T-helper 9 cell (primary cell): ENCODE measurements around the gene C11orf58.

Experiments
- DNase-seq: peaks from one replicate; pipeline ENCODE4 v3.0.0-alpha.2; 2020
- total RNA-seq, 2 donors: gene quantifications; one replicate each; lab custom pipeline; 2026; lab: John Stamatoyannopoulos, UW

Gene C11orf58
- total RNA-seq: 148 to 194 reads per million in 2 donors

DNA sequence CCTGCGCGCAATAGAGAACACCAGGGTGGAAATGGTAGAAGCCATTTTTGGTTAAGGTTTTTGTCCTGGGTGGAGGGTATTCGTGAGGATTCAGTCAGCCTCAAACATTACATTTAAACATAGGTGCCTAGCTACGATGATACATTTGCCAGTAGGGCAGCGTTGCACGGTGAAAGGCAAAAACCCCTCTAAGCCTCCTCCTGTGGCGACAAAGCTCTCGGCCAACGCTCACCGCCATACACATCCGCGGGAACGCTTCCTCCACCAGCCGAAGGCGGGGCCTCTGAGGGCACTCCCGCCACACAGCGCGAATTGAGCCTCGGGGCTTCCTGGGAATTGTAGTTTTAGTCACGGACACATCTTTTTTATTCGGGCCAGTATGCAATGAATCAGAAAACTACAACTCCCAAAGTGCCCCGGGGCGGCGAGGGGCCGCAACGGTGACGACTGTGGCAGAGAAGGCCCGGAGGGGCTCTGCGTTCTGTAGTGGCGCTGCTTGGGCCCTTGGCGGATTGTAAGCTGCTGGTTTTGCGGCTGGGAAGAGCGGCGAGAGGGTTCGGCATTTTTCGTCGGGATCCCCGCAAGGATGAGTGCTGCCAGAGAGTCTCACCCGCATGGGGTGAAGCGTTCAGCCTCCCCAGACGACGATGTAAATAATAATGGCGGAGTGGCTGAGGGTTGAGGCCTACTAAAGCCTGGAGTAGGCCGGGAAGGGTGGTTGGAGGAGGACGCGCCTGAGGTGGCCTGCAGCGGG lies at the start of gene C11orf58:
TSS of gene C11orf58 (plus strand) at position 455 of the 754 bp plus-strand sequence. CDS start at position 587, 132 bp downstream.
- peak; percentile 92 for DNase-seq

GRCh38 chr11:16690086-16690485 lies 48.4 kb upstream of the C11orf58 start:
- DNase-seq: no peak

- DNase-seq: no peak
These were observed 34.7 kb upstream of the C11orf58 start for GRCh38 chr11:16703795-16704194.

- no peak for DNase-seq
These were observed 24.9 kb upstream of the C11orf58 start for GRCh38 chr11:16713594-16713993.

GRCh38 chr11:16722581-16723344 lies 15.7 kb upstream of the C11orf58 start:
- DNase-seq: no peak

- DNase-seq: no peak
These were observed 10.6 kb upstream of the C11orf58 start for GRCh38 chr11:16727806-16728205.

GRCh38 chr11:16737818-16738192 lies 642 bp upstream of the C11orf58 start:
- DNase-seq: no peak

DNA sequence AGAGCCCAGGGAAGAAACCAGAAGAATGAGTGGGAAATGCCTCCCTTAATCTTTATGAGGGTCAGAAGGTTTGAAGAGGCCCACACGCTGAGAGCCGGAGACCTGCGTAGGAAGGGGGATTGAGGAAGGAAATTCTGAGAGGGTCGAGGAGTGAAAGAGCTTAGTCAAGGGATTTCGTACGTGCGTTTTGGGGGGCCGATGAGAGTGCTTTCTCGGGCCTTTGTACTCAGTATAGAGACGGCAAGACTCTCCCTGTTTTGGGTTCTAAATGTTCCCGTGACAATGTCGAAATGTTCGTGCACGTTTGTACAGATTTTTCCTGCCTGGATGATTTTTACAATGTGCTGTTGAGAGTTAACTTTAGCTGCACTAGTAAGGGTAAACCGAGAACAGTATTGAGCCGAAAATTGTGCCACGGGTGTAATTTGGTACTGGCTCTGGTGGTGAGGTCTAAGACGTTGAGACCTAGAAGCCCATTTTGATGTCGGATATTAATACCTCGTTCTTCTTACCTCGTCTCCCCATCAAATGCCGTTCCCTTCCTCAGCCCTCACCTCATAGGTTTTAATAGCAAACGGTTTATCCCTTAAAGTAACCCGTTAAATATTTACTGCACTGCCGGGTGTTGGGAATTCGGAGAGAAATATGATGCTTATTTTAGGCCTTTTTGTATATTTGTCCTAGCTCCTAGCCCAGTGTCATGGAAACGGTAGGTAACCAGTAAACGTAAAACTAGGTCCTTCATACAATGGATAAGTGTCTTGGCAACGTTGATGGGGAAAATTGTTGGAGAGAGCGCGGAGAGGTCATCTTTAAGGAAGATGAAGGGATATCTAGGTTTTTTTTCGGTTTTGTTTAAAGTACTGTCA lies 734 bp downstream of the C11orf58 start:
- DNase-seq: no peak

- no peak for DNase-seq
These were observed 3.0 kb downstream of the C11orf58 start for GRCh38 chr11:16741473-16741872.

GRCh38 chr11:16743478-16743877 lies 5.0 kb downstream of the C11orf58 start:
- no peak for DNase-seq

GRCh38 chr11:16744128-16744725 lies 5.8 kb downstream of the C11orf58 start:
- DNase-seq: no peak

- no peak for DNase-seq
These were observed 7.6 kb downstream of the C11orf58 start for GRCh38 chr11:16745950-16746605.

DNA sequence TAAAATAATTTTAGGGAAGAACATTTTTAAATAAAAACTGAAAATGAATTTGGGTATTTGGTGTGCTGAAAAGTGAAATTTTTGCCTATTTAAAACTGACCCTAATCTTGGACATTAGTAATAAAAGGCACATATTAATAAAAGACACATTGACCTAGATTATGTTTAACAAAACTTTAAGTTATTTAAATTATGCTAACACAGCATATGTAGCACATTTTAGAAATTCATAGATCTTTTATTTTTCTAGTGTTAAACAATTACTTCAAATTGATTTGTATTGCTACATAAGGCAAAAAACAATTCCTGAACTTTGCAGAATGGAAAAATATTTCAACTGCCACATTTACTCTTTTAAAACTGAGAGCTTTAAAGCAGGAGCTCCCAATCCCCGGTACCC lies 10.6 kb downstream of the C11orf58 start:
- no peak for DNase-seq

DNA sequence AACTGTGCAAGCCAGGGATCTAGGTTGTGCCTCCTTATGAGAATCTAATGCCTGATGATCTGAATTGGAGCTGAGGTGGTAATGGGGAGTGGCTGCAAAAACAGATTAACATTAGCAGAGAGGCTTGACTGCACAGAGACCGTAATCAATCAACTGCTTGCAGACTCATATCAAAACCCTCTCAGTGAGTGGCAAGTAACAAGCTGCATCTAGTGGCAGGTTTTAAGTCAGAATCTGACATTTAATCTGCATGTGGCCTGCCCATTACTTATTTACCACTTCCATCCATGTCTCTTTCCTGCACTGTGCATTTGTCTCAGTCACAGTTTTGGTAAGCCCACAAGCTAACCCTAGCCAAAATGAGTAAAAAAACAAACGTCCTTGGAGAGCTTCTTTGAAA lies 11.2 kb downstream of the C11orf58 start:
- DNase-seq: no peak

- DNase-seq: no peak
These were observed 12.0 kb downstream of the C11orf58 start for GRCh38 chr11:16750417-16750816.

DNA sequence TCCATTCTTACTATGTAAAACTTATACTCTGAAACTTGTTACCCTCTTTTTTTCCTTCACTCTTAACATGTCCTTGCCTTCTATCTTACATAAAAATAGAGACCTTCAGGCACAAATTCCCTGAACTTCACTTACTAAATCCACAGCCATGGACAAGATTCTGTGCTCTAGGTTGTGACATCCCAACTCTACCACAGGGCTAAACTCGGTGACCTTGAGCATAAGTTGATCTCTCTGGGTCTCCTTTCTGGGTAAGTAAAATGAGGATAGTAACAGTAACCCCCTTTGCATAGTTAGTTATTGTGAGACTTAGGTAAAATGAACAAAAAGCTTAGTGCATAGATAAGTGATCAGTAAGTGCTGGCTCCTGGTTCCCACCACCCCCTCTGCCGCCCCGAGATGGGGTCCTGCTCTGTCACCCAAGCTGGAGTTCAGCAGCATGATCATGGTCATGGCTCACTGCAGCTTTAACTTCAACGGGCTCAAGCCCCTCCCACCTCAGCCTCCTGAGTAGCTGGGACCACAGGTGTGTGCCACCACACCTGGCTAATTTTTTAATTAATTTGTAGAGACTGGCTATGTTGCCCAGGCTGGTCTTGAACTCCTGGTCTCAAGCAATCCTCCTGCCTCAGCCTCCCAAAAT lies 20.1 kb downstream of the C11orf58 start:
- DNase-seq: no peak

GRCh38 chr11:16759857-16760508 lies 21.5 kb downstream of the C11orf58 start:
- DNase-seq: no peak

- DNase-seq: no peak
These were observed 25.3 kb downstream of the C11orf58 start for GRCh38 chr11:16763746-16764145.

DNA sequence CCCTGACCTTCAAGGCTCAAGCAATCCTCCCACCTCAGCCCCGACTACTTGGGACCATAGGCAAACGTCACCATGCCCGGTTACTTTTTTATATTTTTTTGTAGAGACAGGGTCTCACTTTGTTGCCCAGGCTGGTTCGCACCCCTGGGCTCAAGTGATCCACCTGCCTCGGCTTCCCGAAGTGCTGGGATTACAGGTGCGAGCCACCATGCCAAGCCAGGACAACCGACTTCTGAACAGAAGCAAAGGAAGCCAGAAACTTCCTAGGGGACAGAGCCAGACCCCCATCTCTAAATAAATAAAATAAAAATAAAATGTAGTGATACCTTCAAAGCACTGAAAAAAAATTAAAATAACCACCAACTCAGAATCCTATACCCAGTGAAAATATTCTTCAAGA lies 26.4 kb downstream of the C11orf58 start:
- no peak for DNase-seq

- no peak for DNase-seq
These were observed 28.7 kb downstream of the C11orf58 start for GRCh38 chr11:16767137-16767536.

DNA sequence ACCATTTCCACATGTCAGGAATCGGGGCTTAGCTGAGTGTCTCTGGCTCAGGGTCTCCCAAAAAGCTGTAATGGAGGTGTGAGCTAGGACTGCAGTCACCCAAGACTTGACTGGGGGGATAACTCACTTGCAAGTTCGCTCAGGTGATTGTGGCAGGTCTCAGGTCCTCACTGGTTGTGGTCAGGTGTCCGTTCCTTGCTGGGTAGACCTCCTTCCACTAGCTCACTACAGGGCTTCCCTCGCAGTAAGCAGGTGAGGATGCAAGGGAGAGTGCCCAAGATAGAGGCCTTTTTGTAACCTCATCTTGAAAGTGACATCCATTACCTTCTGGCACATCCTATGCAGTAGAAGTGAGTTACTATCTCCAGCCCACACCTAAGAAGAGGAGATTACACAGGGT lies 29.5 kb downstream of the C11orf58 start:
- DNase-seq: no peak
